ENCODE measurements around the gene ERO1B.
A peak's percentile ranks its signal among the peaks of the same experiment; 100 is the strongest.

Gene ERO1B

DNA sequence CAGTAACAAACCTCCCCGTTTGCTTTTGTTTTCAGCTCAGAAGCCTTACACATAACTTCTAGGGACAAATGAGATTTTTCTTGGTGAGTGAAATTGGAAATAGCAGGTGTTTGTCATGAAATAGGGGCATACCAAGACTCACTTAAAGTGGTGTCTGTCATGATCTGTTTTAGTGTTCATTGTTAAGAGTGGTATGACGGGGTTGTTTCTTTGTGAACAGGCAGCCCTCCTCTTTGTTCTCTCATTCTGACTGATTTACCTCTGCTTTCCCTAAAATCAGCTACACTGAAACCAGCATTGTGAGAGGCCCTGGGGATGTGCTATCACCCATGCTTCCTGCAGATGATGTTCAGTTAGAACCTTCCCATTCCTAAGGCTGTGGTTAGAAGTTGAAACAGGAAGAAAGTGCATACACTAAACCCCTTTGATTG is 2.5 kb upstream of the ERO1B start:
- Histone ChIP-seq H3K27ac (replicated peaks) (peak overlapping the region; percentile 42), H3K27me3 (ENCODE audit: insufficient read depth, poor library complexity, severe bottlenecking) (no peaks in the 10 kb centered on the region), H3K4me3 (replicated peaks; ENCODE audit: insufficient read depth, low read length) (no peak overlapping the region)
- peak; percentile 36 to 55 for DNase-seq (ENCODE audit: low read depth in 1 of 2, low spot score in 1 of 2)
- TF ChIP-seq, protein P1, sequence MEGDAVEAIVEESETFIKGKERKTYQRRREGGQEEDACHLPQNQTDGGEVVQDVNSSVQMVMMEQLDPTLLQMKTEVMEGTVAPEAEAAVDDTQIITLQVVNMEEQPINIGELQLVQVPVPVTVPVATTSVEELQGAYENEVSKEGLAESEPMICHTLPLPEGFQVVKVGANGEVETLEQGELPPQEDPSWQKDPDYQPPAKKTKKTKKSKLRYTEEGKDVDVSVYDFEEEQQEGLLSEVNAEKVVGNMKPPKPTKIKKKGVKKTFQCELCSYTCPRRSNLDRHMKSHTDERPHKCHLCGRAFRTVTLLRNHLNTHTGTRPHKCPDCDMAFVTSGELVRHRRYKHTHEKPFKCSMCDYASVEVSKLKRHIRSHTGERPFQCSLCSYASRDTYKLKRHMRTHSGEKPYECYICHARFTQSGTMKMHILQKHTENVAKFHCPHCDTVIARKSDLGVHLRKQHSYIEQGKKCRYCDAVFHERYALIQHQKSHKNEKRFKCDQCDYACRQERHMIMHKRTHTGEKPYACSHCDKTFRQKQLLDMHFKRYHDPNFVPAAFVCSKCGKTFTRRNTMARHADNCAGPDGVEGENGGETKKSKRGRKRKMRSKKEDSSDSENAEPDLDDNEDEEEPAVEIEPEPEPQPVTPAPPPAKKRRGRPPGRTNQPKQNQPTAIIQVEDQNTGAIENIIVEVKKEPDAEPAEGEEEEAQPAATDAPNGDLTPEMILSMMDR (IDR thresholded peaks at IDR 0.05; ENCODE audit: insufficient read depth, low read length) = no peak
- no peak for TF ChIP-seq POLR2AphosphoS5 (IDR thresholded peaks at IDR 0.05; ENCODE audit: low read depth)
- no peak for TF ChIP-seq SPI1 (IDR thresholded peaks at IDR 0.05; ENCODE audit: borderline replicate concordance, low read depth)
- TF ChIP-seq GABPA (IDR thresholded peaks at IDR 0.05; ENCODE audit: low read depth) = no peak
- TF ChIP-seq, protein P2, sequence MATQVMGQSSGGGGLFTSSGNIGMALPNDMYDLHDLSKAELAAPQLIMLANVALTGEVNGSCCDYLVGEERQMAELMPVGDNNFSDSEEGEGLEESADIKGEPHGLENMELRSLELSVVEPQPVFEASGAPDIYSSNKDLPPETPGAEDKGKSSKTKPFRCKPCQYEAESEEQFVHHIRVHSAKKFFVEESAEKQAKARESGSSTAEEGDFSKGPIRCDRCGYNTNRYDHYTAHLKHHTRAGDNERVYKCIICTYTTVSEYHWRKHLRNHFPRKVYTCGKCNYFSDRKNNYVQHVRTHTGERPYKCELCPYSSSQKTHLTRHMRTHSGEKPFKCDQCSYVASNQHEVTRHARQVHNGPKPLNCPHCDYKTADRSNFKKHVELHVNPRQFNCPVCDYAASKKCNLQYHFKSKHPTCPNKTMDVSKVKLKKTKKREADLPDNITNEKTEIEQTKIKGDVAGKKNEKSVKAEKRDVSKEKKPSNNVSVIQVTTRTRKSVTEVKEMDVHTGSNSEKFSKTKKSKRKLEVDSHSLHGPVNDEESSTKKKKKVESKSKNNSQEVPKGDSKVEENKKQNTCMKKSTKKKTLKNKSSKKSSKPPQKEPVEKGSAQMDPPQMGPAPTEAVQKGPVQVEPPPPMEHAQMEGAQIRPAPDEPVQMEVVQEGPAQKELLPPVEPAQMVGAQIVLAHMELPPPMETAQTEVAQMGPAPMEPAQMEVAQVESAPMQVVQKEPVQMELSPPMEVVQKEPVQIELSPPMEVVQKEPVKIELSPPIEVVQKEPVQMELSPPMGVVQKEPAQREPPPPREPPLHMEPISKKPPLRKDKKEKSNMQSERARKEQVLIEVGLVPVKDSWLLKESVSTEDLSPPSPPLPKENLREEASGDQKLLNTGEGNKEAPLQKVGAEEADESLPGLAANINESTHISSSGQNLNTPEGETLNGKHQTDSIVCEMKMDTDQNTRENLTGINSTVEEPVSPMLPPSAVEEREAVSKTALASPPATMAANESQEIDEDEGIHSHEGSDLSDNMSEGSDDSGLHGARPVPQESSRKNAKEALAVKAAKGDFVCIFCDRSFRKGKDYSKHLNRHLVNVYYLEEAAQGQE (IDR thresholded peaks at IDR 0.05; ENCODE audit: insufficient replicate concordance, low read depth) = no peak

DNA sequence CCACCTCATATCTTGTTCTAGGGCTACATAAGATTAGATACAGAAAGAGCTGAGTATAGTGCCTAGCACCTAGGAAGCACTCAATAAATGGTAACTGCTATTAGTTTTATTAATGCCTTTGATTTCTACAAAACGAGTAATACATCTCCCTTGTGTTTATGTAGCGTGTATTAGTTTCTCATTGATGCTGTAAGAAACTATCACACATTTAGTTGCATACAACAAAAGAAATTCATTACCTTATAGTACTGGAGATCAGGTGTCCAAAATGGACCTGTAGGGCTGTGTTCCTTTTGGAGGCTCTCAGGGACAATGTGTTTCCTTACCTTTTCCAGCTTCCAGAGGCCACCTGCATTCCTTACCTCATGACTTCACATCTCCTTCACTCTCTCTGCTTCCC is 961 bp upstream of the ERO1B start:
- Histone ChIP-seq H3K27ac (replicated peaks) (no peak overlapping the region), H3K4me3 (replicated peaks; ENCODE audit: insufficient read depth, low read length) (no peak overlapping the region), H3K27me3 (ENCODE audit: insufficient read depth, poor library complexity, severe bottlenecking) (no peaks in the 10 kb centered on the region)
- no peak for DNase-seq (ENCODE audit: low read depth in 1 of 2, low spot score in 1 of 2)
- TF ChIP-seq SPI1 (IDR thresholded peaks at IDR 0.05; ENCODE audit: borderline replicate concordance, low read depth) = no peak
- TF ChIP-seq, protein P1 (IDR thresholded peaks at IDR 0.05; ENCODE audit: insufficient read depth, low read length) = no peak
- TF ChIP-seq, protein P2 (IDR thresholded peaks at IDR 0.05; ENCODE audit: insufficient replicate concordance, low read depth) = no peak

DNA sequence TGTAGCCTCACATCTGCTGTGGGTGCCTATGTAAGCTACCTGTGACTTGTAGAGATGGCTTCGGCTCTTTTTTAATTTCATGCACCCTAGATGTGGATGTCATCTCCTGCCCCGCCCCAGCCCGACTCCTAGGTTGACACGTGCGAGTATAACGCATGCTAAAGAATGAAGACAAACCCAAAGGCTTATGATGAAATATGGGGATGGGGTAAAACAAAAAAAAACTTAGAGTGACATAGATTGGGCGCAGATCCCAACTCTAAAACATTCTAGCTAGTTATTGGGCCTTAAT is 613 bp upstream of the ERO1B start:
- H3K27me3 ChIP-seq (ENCODE audit: insufficient read depth, poor library complexity, severe bottlenecking) = no peaks in the 10 kb centered on the region
- H3K4me3 ChIP-seq (replicated peaks; ENCODE audit: insufficient read depth, low read length) = peak overlapping the region; percentile 99
- H3K27ac ChIP-seq (replicated peaks) = peak overlapping the region; percentile 53
- TF ChIP-seq, protein P1 (IDR thresholded peaks at IDR 0.05; ENCODE audit: insufficient read depth, low read length) = no peak
- TF ChIP-seq, protein P2 (IDR thresholded peaks at IDR 0.05; ENCODE audit: insufficient replicate concordance, low read depth) = no peak
- TF ChIP-seq SPI1 (IDR thresholded peaks at IDR 0.05; ENCODE audit: borderline replicate concordance, low read depth) (no peak), POLR2AphosphoS5 (IDR thresholded peaks at IDR 0.05; ENCODE audit: low read depth) (no peak), GABPA (IDR thresholded peaks at IDR 0.05; ENCODE audit: low read depth) (no peak)
- no peak for DNase-seq (ENCODE audit: low read depth in 1 of 2, low spot score in 1 of 2)
